SIG-M5 treated with dmso at 0.1 percent for 504 hours (cell line): ENCODE measurements around the gene COPG2.

Experiments used
- DNase-seq: peaks from one replicate; lab custom pipeline; 2025; ENCODE audit not compliant: unreplicated experiment; lab: John Stamatoyannopoulos, UW

Gene COPG2

DNA sequence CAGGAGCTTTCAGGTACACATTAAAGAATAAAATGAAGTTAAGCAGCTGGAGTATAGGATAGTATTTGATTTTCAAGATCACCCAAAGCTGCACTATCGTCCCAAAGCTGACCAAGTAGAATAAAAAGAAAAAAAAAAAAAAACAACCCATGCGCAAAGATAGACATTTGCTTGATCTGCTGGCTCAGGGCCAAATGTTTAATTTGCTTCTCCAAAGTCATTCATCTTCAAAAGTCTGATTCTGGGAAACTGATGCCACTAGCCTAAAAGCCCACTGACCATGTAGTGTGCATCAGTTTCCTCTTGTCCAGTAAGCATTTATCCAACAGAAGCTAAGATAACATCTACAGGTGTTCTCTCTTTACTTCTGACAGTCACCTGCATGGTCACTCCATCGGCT is 162.2 kb downstream of the COPG2 start:
- DNase-seq = no peak

DNA sequence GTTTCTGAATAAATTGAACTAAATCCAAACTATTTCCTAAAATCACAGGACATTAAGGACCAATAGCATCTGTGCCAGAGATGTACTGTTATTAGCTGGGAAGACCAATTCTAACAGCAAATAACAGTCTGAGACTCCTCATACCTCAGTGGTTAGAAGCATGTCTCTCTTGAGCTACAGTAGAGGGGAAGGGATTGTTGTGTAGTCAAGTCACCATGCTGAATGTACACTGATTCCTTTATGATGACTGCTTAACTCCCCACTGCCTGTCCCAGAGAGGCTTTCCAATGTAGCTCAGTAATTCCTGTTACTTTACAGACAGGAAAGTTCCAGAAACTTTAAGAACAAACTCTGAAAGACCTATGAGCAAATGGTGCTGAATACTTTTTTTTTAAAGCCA is 162.8 kb downstream of the COPG2 start:
- DNase-seq = no peak

DNA sequence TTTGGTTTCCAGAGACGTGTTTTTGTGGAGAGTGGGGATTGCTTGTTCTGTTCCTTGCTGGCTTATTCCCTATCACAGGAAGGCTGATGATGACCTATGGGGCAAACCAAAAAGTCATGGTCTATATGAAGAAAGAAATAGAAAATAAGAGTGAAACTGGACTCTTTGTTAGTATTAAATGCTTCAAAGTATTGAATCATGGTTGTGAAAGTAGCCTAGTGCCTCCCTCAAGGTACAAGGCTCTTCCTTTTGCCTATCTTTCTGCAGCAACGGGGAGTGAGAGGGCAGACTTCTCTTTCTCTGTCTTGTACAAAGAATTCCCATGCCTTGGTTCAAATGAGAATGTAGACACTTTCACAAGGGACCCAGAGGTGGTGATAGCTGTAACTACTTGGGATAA is 167.6 kb downstream of the COPG2 start:
- no peak for DNase-seq

DNA sequence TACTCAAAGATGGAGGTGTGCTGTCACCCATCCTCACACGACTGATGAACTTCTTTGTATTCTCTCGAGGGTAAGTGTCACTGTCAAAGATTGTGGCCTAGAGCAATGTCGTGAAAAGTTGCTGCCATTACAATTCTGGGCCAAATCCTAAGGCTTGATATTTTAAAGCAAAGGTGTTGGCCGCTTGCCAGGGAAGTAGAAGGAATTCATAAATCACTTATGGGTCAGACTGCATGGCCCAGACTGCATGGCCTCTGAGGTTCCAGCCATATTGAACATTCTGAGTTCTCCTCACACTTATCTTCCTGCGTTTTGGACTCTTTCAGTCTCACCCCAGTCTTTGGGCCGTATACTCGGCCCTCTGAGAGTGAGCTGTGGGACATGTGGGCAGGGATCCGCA is 168.1 kb downstream of the COPG2 start:
- DNase-seq = no peak

DNA sequence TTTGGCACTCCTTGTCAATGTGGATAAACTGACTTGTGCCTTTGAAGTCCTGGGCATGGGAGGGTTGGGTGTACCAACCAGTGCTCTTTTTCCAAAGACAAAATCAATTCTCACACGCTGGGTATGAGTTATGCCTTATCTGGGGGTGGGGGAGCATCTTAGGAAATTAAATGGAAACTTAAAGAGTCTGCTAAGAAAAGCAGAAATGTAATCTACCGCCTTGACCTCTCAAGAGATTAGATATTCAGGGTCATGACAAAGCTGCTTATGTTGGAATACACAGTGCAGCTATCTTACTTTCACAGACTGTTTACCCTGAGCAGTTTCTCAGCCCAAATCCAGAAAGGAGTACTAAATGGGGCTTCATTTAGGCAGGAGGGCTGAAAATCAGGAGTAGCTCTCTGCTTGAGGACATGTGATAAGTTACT is 174.1 kb downstream of the COPG2 start:
- no peak for DNase-seq

DNA sequence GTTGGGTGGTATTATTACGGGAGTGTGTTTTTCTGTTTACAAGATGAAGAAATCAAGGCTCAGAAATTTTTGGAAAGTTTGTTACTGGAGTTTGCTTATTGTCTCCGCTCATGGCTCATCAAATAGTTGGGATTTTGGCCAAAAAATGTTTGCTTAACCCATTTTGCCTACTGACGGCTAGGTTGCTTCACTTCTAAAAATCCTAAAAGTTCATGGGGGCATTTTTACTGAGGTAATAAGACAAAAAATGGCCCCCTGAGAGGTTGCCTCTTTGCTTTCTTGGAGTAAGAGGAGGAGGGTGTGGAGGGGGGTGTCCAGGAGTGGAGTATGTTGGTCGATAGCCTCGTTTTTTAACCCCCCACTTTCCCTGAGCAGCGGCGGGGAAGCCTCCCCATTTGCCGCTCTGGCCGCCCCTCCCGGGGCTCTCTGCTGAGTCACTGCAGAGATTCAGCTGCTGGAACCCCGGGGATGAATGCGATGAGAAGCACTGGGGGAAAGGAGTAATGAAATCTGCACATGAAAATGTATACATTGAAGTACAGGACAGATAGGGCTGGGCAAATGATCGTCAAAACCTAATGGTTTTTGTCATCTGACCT is 175.2 kb downstream of the COPG2 start:
- DNase-seq = no peak

DNA sequence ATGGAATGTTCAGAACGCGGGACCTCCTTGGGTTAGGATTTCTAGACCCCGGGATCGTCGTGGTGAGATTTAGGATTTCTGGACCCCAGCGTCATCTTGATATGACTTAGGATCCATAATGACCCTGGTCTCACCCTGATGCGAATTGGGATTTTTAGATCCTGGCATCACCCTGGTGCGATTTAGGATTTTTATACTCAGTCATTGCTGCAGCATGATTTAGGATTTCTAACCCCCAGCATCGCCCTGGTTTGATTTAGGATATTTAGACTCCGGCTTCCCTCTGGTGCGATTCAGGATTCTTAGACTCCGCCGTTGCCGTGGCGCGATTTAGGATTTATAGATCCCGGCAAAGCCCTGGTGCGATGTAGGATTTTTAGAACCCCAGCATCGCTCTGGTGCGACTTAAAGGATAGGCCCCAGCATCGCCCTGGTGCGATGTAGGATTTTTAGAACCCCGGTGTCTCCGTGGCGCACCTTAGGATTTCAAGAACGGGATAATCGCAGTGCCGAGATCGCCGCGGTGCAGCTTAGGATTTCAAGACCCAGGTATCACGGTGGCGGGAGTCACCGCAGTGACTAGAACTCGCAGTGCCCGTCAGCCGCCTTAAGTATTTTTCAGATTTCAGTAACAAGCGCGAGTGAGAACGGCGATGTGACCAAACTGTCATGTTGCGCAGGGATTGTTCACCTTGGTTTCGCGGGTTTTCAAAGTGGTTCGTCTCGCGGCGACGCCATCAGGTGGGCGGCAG is 175.8 kb downstream of the COPG2 start:
- no peak for DNase-seq

DNA sequence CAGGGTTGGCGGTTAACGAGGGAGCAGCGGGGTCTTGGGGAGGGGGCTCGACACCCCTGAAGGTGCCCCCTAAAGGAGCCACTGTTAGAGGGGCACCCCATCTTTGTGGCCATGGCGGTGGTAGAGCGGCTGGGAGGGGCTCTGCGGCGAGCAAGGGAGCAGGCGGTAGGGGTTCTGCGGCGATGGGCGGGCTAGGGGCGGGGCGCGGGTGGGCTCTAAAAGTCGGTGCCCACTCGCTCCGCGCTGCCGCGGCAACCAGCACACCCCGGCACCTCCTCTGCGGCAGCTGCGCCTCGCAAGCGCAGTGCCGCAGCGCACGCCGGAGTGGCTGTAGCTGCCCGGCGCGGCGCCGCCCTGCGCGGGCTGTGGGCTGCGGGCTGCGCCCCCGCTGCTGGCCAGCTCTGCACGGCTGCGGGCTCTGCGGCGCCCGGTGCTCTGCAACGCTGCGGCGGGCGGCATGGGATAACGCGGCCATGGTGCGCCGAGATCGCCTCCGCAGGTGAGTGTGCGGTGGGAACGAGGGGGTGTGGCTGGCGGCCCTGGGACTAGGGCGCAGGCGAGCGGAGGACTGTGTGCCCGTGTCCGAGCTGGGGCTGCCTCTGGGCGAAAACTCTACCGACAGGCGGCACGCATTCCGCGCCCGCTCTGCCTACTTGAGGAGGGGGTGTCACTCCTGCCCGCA is 176.6 kb downstream of the COPG2 start, which contains the start of gene MEST:
Gene MEST, plus strand, starts transcription at position 245 of the 682 bp plus-strand sequence. Its CDS starts 229 bp downstream, at position 474.
- no peak for DNase-seq

DNA sequence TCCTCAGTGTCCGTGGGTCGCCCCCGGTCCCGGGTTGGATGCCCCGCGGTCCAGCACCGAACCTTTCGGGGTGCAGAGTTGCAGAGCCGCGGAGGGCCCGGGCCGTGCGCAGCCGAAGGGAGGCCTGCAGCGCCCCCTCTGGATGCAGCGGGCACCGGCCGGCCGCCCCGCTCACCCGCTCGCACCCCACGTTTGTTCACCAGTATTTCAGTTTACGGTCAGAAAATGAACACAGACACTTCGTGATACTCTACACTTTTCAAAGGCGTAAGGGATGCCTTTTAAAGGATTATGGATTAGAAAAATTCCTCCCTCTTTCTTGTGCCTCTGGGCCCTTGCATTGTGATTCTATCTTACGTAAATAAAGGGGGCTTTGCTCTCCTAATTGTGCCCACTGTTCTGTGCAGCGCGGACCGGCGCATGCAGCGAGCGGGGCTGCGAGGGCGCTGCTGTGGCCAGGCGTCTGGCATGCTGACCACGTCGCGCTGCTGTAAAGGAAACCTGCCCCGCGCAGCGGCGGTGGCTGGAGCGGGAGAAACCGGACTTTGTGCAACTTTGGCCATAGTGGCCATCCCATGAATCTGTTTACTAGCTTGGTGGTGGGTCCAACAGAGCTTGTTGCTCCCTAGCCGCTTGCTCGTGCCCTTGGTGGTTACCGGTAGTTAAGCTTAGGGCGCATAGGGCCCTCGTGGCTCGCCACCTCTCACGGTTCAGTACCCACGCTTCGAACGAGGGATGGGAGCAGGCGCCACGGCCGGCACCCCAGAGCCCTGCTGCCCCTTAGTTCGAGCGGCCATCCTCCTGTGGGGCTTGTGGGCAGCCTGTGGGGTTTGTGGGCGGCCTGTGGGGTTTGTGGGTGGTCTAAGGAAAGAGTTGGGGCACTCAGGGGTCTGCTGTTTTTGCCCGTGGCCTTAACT is 177.4 kb downstream of the COPG2 start:
- no peak for DNase-seq

DNA sequence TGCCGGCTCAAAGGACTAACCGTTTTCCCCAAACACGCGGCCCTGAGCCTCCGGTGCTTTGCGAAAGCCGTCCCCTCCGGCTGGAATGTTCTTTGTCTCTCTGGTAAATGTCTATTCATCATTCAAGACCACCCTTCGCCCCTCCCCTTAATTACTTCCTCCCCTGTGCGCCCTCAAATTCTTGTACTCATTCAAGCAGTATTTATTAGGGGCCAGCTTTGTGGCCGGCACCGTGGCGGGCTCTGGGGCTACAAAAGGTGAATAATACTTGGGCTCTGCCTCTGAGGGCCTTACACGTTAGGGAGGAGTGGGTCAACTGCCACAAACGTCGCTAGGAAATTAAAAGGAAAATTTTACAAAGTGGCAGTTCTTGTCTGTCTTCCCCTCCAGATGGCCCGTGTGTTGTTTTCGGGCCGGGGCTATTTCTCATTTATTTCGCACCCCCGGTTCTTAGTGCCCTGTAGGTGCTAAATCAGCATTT is 178.2 kb downstream of the COPG2 start:
- DNase-seq = no peak

DNA sequence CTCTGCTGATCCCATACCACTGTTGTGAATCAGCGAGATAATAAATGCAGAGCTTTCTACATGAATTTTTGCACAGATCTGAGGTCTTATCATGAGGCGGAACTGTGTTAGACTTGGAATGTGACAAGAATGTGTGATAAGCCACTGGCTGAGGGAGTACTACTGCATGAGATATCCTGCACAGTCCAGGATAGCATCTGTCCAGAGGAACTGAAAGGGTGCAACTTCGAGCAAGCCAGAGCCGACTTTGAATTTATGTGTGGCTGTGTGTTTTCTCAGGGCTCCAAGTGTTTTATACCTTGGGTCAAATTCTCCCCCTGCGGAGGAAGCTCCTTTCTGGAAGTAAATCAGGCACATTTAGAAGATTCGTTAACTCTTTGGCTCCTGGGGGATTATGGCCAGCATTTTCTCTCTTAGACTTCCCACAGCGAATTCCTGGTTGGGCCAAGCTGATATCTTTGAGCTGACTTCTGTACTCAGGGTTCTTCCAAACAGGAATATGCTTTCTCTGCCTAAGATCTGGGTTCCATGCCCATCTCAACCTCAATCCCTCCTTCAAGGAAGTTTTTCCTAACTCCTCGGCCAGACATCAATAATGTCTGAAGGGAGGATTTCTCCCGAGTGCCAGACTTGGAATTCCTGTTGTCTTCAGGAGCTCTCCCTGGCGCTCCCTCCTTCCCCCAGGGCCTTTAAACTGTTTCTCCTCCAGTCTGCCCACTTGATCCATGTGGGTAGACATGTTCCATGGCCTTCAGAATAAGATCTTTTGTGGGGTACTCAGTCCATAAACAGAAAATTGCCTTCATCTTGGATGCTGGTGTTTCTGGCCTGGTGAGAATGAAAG is 179.2 kb downstream of the COPG2 start:
- no peak for DNase-seq

DNA sequence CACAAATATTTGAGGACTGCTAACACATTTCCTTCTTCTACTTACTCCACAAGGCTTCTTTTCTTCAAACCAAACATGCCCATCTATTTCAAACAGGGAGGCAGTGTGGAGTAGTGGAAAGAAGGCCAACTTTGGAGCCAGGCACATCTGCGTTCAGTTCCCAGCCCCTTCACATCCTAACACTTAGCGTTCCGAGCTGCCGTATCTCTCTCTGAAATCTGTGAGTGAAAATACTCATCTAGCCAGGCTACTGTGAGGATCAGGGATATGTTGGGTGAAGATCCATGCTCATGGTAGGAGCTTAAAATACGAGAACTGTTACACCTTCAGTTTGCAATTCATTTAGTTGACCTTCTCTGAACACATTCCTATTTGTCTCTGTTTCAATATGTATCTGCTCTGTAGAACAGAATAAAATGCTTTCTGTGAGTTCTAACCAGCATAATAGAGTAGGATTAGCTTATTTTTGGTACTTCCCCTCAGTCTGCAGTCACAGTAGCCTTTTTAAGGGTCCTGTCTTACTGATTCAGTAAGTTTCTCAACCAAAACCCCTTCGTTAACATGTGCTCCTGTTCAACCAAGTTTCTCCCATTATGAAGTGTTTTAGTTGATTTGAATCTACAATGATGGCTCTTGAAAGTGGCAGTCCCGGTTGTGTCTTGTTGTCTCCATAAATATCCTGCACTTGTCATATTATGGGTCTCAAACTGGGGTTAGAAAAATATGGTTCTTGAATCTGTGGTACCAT is 180.0 kb downstream of the COPG2 start:
- DNase-seq = no peak

DNA sequence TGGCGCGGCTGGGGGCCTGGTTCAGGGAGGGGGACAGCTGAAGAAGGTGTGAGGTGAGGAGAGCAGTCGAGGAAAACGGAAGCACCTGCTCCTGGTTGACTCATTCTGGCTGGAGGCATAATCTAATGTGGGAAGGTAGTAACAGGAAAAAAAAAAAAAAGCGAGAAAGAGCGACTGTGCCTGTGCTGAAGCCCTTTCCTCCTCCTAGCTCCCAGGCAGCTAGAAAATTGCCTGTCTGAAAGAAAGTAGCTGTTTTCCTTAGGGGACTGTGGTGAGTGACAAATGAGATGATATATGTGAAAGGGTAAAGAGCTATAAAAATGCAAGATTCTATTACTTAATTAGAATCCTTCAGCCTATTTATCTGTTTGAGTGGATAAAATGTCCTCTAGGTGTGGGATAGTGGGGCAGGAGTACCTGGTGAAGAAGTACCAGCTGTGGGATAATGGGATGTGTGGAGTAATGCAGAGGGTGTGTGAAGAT is 181.6 kb downstream of the COPG2 start:
- DNase-seq = no peak

DNA sequence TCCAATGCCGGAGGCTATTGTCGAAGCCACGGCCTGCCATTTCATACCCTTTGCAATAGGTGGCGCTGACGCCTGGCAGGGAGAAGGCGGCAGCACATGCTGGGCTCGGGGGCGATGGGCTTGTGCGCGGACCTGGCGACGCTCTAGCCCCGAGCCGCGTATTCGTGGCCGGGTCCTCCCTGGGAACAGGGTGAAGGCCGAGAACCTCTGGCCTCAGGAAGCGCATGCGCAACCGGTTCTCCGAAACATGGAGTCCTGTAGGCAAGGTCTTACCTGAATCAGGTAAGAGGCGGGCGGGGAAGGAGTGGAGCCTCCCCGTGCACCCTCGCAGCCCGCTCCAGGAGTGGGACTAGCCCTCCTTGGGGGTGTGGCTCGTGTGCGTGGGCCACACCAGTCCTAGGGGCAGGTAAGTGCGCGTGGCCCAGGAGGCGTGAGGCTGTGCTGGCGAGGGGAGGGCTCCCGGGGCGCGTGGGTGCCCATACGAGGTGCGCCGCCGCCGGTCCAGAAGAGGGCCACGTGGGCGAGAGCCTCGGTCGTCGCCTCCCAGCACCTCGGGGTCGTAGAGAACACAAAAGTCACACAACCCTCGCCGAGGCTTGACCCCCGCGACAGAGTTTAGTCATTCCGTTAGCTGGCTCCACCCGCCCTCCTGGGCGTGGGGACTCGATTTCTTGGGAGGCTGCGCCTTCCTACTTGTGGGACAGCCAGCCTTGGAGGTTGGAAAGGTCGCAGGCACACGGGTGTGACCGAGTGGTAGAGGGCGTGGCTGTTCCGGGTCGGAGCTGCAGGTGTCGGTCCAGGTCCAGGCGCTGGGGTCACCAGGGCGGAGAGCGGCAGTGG is 182.2 kb downstream of the COPG2 start:
- DNase-seq = peak; percentile 24

DNA sequence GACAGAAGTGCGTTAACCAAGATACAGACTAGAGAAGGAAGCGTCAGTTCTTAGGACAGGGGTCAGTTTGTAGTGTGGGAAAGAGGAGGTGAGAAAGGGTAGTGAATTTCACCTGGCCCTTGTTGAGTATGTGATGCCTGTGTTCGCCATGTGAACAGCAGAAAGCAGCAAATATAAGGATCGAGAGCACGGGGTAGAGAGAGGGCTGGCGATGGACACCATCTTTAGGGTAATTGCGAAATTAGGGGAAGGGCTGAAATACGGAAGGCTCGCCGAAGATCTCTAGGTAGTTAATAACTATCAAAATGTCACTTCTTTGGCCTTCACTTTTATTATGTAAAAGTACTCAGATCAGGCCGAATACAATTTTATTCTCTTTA is 182.8 kb downstream of the COPG2 start:
- no peak for DNase-seq

DNA sequence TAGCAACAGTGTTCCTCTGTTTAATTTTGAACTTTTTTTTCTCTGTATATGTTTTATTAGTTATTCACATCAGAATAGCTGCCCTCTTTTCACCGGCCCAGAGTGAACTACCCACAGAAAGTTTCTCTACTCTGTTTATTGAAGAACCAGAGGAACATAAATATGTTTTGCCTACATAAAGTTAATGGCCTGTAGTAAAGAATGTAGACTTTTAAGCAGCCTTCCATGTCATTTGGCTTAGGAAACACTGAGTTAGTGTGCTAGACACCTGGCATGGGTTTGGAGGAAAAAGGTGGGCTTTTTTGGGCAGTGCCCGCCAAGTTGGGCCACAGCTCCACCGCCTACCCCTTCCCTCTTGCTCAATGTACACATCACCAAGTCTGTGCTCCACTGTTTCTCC is 185.5 kb downstream of the COPG2 start:
- DNase-seq = no peak

DNA sequence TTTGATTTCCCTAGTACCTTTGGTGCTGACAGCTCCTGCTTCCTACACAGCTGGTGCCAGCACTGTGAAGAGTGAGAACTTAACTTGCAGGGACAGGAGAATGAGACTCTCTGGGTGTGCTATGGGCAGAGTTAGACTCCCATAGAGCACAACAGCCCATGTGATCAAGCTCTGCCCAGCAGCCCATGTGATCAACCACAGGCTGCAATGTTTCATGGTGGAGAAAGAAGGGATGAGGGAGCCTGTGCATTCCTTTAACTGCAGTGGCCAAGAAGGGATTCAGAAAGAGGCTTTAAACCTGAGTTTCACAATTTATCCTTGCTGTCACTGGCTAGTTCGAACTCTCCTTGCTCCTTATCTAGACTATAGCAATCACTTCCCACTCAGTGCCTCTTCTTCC is 186.7 kb downstream of the COPG2 start:
- DNase-seq = no peak

DNA sequence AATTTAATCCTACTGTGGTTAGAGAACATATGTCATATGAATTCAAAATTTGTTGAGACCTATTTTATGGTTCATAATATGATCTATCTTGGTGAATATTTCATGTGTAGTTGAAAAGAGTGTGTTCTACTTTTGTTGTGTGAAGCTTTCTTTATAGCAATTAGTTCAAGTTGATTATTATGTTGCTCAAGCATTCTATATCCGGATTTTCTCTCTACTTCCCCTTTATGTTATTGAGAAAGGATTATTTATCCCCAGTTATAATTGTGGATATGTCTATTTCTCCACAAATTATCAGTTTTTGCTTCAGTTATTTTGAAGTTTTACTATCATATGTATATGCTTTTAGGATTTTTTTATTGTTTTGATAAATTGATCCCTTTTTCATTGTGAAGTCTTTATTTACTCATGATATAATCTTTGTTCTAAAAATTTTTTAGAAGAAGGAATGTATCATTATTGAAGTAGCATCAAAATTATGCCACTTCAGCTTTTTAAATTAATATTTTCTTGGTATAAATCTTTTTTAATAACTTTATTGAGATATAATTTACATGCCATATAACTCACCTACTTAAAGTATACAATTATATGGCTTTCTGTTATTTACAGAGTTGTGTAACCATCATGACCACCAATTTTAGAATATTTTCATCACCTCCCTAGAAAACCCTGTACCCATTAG is 188.7 kb downstream of the COPG2 start:
- DNase-seq = peak; percentile 16
